ENCODE measurements around the gene KHDRBS2.
A peak's percentile ranks its signal among the peaks of the same experiment; 100 is the strongest.

KHDRBS2 gene

DNA sequence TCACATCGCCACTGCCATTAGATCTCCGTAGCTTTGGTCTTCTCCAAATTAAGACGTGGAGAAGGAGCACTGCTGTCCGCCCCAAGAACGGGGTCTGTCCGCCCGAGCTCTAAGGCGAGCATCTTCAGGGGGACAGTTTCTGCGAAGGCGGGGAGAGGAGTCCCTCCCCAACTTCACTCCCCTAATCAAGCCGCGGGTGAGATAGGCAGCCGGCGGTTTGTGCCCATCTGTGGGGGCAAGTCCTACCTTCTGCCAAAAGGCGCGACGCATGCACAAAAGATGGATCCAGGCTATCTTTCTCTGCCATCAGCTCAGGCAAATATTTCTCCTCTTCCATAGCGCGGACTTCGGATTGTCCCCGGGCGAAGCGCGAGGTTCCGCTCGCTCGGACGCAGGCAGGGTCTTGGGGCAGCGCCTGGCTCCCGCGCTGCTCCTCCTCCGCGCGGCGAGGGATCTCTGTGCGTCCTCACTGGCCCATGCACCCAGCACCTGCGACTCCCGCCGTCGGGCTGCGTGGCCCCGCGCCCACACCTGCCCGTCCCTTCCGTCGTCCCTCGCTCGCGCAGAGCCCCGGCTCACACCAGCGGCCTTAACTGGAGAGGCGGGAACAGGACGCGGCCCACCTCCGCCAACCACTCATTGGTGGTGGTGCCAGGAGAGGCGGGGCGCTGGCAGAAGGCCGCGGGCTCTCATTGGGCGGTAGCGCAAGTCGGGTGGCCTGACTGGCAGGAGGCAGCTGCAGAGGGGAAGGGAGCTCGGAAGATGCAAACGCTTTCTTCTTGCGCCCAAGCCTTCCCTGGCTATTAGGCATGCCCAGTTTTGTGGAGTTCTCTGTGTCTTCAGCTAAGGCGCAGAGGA, at the start of gene KHDRBS2:
Gene KHDRBS2 (minus strand): TSS at position 614 of the 858 bp plus-strand sequence.
- peak; percentile 31 for DNase-seq

DNA sequence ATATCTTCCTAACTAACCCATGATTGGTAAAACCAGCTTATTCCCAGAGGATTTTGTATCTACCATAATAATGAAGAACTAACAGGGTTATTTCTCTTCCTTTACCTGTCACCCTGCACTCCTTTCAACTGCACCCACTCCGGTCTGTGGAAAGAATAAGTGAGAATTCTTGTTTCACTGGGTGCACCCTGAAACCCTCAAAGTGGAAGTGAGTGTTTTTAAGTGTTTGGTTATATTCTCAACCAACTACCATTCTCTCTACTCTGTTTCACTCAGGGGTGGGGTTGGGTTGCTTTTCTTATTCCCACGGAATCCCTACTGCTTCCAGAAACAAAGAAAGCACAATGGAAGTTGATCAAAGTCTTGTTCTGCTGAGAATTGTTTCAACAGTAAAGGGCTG, 42.6 kb upstream of the KHDRBS2 start:
- no peak for DNase-seq

DNA sequence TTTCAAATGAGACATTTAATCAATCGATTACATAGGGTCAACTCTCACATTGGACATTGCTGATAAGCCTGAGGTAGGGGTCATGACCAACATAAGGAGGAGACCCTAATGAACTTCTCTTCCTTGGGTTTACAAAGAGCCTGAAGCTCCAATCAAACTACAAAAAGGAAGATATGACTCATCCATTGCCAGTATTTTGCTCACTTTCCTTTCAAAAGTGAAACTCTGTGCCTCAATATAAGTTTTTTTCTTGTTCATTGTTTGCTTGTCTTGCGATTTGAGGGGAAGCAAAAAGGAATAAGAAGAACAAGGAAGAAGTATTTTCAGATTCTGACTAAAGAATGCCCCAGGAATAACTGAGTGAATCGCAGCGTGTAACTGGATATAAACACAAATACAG, 38.8 kb upstream of the KHDRBS2 start:
- DNase-seq = no peak

GRCh38 chr6:62323818-62324431, 37.9 kb upstream of the KHDRBS2 start:
- DNase-seq = no peak

- no peak for DNase-seq
These were observed 12.8 kb upstream of the KHDRBS2 start for GRCh38 chr6:62298745-62299392.

DNA sequence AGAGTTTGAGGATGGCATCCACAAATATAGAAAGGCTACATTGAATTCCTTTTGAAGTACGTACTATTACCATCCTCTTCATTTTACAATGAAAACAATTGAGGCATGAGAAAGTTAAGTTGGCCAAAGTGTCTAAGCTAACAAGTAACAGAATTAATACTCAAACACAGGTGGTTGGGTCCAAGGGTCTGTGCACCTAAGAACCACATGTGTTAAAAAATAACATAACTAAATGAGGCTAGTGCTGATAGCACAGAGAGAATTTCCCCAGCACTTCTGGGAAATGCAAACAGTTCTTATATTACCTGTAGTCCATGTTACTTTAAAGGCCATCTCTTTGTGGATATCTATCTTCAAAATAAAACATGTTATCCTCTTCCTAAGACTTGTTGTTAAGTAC, 10.5 kb upstream of the KHDRBS2 start:
- no peak for DNase-seq

DNA sequence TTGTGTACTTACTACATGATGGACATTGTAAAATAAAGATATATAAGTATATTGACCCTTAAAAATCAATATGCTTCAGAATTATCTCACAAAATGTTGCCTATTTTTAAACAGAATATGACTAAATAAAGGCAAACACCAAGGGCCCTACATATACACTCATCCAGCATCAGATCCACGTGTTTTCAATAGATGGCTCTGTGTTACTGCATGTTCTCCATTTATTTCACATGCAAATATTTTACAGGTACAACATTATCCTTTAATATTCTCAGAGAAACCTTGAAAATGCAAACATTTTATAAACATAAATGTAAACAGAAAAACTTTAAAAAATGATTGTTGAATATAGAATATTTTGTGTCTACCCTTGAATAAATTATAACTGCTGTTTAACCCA, 2.9 kb upstream of the KHDRBS2 start:
- DNase-seq = no peak

- DNase-seq = no peak
These were observed 2.5 kb upstream of the KHDRBS2 start for GRCh38 chr6:62288562-62288961.

GRCh38 chr6:62286470-62286843, 432 bp upstream of the KHDRBS2 start:
- no peak for DNase-seq

- DNase-seq = no peak
These were observed 1.3 kb downstream of the KHDRBS2 start for GRCh38 chr6:62284725-62285124.

GRCh38 chr6:62283796-62284411, 2.1 kb downstream of the KHDRBS2 start:
- DNase-seq = no peak

DNA sequence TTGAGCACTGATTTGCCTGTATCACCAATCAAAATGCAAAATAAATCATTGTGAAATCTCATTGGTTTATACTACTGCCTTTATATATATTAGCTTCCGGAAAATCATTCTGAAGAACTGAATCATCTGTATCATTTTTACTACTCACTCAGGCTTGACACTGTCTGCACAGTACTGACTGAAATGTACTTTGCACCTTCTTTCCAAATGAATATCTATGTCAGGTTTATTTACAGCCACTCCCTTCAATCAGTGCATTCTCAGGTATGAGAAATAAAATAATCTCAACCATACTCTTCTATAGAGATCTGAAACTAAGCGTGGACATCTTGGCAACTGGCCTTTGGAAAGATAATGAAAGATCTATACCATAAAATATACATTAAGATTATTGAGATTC, 2.7 kb downstream of the KHDRBS2 start:
- no peak for DNase-seq

DNA sequence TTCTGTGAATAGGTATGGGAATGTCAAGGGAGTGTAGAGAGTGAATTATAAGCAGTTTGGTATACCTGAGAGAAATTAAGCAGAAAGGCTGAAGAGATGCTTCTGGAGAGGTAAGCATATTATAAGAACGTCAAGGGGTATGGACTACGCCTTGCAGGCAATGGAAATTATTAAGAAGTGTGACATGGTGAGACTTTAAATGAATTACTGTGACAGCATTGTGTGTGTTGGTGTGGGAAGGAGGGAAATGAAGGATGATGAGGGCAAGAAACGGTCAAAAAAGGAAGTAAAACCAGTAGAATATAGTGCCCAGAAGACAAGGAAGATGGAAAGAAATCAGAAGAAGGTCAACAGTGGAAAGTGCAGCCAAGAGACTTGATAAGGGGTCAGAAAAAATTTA, 5.9 kb downstream of the KHDRBS2 start:
- no peak for DNase-seq

- no peak for DNase-seq
These were observed 13.9 kb downstream of the KHDRBS2 start for GRCh38 chr6:62272114-62272513.

GRCh38 chr6:62265906-62266525, 20.0 kb downstream of the KHDRBS2 start:
- DNase-seq = no peak

GRCh38 chr6:62262283-62262682, 23.7 kb downstream of the KHDRBS2 start:
- no peak for DNase-seq

DNA sequence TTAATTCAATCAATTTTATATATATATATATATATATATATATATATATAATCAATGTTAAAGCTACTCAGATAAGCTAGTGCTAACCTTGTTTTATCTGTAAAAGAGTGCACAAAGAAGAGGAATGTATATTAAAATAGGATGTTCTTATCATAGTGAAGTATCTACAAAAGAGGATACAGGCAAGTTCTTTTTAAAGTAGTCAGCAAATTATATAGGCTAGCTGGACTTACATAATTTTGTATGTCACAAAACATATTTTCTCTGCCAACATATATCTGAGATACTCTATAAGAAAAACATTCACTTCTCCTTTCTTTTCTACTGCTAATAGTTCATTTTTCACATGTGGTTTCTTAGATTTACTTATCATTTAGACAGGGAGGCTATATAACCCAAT, 39.9 kb downstream of the KHDRBS2 start:
- DNase-seq = no peak

GRCh38 chr6:62236784-62237183, 49.2 kb downstream of the KHDRBS2 start:
- no peak for DNase-seq

- DNase-seq = no peak
These were observed 56.8 kb downstream of the KHDRBS2 start for GRCh38 chr6:62229231-62229630.

GRCh38 chr6:62217866-62218265, 68.2 kb downstream of the KHDRBS2 start:
- no peak for DNase-seq

- DNase-seq = no peak
These were observed 83.9 kb downstream of the KHDRBS2 start for GRCh38 chr6:62202078-62202477.

DNA sequence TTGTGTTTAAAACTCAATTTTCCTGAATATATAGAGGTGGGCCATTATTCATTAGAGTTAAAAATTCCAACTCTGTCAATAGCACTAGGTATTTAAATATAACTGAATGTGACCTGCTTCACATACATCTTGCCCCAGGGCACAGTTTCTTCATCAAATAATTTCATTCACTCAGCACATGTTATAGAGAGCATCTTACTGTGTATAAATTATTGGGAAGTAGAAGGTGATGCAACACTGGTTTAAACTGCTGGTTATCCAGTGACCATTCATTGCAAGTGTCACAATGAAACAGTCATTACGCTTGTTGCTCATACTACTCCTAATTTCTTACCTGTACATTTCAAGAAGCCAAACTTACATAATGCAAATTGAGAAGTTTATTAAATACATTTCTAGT, 93.4 kb downstream of the KHDRBS2 start:
- DNase-seq = no peak

- no peak for DNase-seq
These were observed 110.8 kb downstream of the KHDRBS2 start for GRCh38 chr6:62175195-62175594.
